SK-N-SH (cell line): ENCODE measurements around the gene TOX2. TPM values are rescaled to one million over a fixed set of nuclear protein-coding genes. Genes with fewer than 3 reads are reported as not detected.

Experiments
- CTCF ChIA-PET: fragments of 300-600, 350-600 bp; formaldehyde crosslinking; extraction: SDS; loops from one replicate; lab custom pipeline; 2021; lab: Yijun Ruan, JAX
- POLR2A ChIA-PET: fragments of 350-600 bp; sonication (Branson Sonifier 250); formaldehyde crosslinking; extraction: SDS; loops from one replicate; lab custom pipeline; 2020; ENCODE audit warnings: antibody characterized with exemption, inconsistent platforms; lab: Yijun Ruan, JAX
- DNase-seq: peaks from one replicate; pipeline ENCODE4 v3.0.0; 2012
- H2AFZ ChIP-seq: fragments of 200-600 bp; sonication (generic); 2 replicates; pipeline ENCODE4 v1.8.1; 2016; ENCODE audit warnings: antibody characterized with exemption, mild to moderate bottlenecking, low read depth
- H3F3A ChIP-seq: fragments of 200-600 bp; sonication (generic); replicated peaks from 2 replicates; pipeline ENCODE3; 2016; ENCODE audit warnings: antibody characterized with exemption, mild to moderate bottlenecking; ENCODE audit not compliant: insufficient read depth
- H3K27ac ChIP-seq, 2 experiments: fragments of 200-500 bp in 1 of 2; fragments of 200-600 bp in 1 of 2; sonication (Bioruptor generic) in 1 of 2; sonication (generic), shearing (Covaris generic) in 1 of 2; 2 replicates each; pipeline versions ENCODE4 v1.5.1 to v1.6.1; 2014 to 2016; ENCODE audit warnings: low read depth in 2 of 2, inconsistent platforms in 1 of 2, low read length in 1 of 2, mild to moderate bottlenecking in 1 of 2, mixed read lengths in 1 of 2
- H3K27me3 ChIP-seq: fragments of 200-600 bp; sonication (generic), shearing (Covaris generic); 2 replicates; pipeline ENCODE4 v1.6.1; 2016; ENCODE audit warnings: mixed run types; ENCODE audit not compliant: insufficient read depth
- H3K36me3 ChIP-seq, 2 experiments: fragments of 200-500 bp in 1 of 2; fragments of 200-600 bp in 1 of 2; sonication (Bioruptor generic) in 1 of 2; sonication (generic) in 1 of 2; replicated peaks in 1 of 2; 2 replicates each; pipeline versions ENCODE3 to v1.5.1; 2014 to 2016; ENCODE audit warnings: low read length in 1 of 2, mild to moderate bottlenecking in 1 of 2; ENCODE audit not compliant: insufficient read depth in 2 of 2, control insufficient read depth in 1 of 2
- H3K4me1 ChIP-seq, 2 experiments: fragments of 200-500 bp in 1 of 2; fragments of 200-600 bp in 1 of 2; sonication (Bioruptor generic) in 1 of 2; sonication (generic), shearing (Covaris generic) in 1 of 2; 2 replicates each; pipeline versions ENCODE4 v1.5.1 to v1.6.1; 2014 to 2016; ENCODE audit warnings: low read depth in 1 of 2, low read length in 1 of 2, mixed run types in 1 of 2; ENCODE audit not compliant: insufficient read depth in 2 of 2, control insufficient read depth in 1 of 2
- H3K4me2 ChIP-seq: fragments of 200-600 bp; sonication (generic), shearing (Covaris generic); 2 replicates; pipeline ENCODE4 v1.6.1; 2017; ENCODE audit warnings: mixed run types
- H3K4me3 ChIP-seq, 2 experiments: fragments of 200-500 bp in 1 of 2; fragments of 200-600 bp in 1 of 2; sonication (Bioruptor generic) in 1 of 2; sonication (generic), shearing (Covaris generic) in 1 of 2; 2 replicates each; pipeline versions ENCODE4 v1.5.1 to v1.8.1; 2014 to 2016; ENCODE audit warnings: low read depth in 2 of 2, inconsistent platforms in 1 of 2, low read length in 1 of 2, mild to moderate bottlenecking in 1 of 2, mixed read lengths in 1 of 2, moderate library complexity in 1 of 2
- H3K79me2 ChIP-seq: fragments of 200-600 bp; sonication (generic); 2 replicates; pipeline ENCODE4 v1.8.1; 2017; ENCODE audit warnings: mild to moderate bottlenecking; ENCODE audit not compliant: insufficient read depth
- H3K9ac ChIP-seq: fragments of 200-600 bp; sonication (generic); 2 replicates; pipeline ENCODE4 v1.6.1; 2017; ENCODE audit warnings: mixed run types
- H3K9me2 ChIP-seq: fragments of 200-600 bp; sonication (generic); 2 replicates; pipeline ENCODE4 v1.6.1; 2017; ENCODE audit warnings: mixed run types
- H3K9me3 ChIP-seq: fragments of 200-600 bp; sonication (generic); 2 replicates; pipeline ENCODE4 v1.6.1; 2017; ENCODE audit warnings: mixed run types, mild to moderate bottlenecking, moderate library complexity
- H4K20me1 ChIP-seq: fragments of 200-600 bp; sonication (generic); 2 replicates; pipeline ENCODE4 v1.6.1; 2017; ENCODE audit warnings: mild to moderate bottlenecking, mixed run types; ENCODE audit not compliant: insufficient read depth
- ELF1 ChIP-seq: IDR thresholded peaks from 2 replicates; pipeline ENCODE4 v1.4.0; 2012
- EP300 ChIP-seq, 2 experiments: IDR thresholded peaks; 2 replicates each; pipeline versions ENCODE4 v1.4.0 to v1.6.1; 2012; ENCODE audit warnings: borderline replicate concordance in 1 of 2, low read depth in 1 of 2, low read length in 1 of 2
- FOSL2 ChIP-seq: IDR thresholded peaks from 2 replicates; pipeline ENCODE4 v1.4.0; 2012; ENCODE audit warnings: low read depth, mild to moderate bottlenecking, moderate library complexity, borderline replicate concordance
- FOXM1 ChIP-seq: IDR thresholded peaks from 2 replicates; pipeline ENCODE4 v1.4.0; 2012; ENCODE audit warnings: low read depth, mild to moderate bottlenecking
- GATA2 ChIP-seq: sonication (generic); formaldehyde crosslinking; IDR thresholded peaks from 2 replicates; pipeline ENCODE4 v1.5.0; 2020; ENCODE audit warnings: mild to moderate bottlenecking, missing genetic modification reagents
- JUND ChIP-seq: IDR thresholded peaks from 2 replicates; pipeline ENCODE4 v1.4.0; 2012
- MEF2A ChIP-seq: IDR thresholded peaks from 2 replicates; pipeline ENCODE4 v1.4.0; 2012; ENCODE audit warnings: low read depth, borderline replicate concordance
- NRF1 ChIP-seq: IDR thresholded peaks from 2 replicates; pipeline ENCODE4 v1.6.1; 2012; ENCODE audit warnings: low read depth, mild to moderate bottlenecking, low read length
- PBX3 ChIP-seq: IDR thresholded peaks from 2 replicates; pipeline ENCODE4; 2012
- POLR2AphosphoS5 ChIP-seq: IDR thresholded peaks from 2 replicates; pipeline ENCODE4 v1.6.1; 2012; ENCODE audit warnings: low read depth, low read length
- RAD21 ChIP-seq: IDR thresholded peaks from 2 replicates; pipeline ENCODE4 v1.6.1; 2012; ENCODE audit warnings: mild to moderate bottlenecking, low read length
- RCOR1 ChIP-seq: fragments of 150-350 bp; IDR thresholded peaks from 2 replicates; pipeline ENCODE4 v1.6.1; 2017; ENCODE audit warnings: antibody characterized with exemption, low read length
- REST ChIP-seq: IDR thresholded peaks from 2 replicates; pipeline ENCODE4 v1.6.1; 2012; ENCODE audit warnings: mild to moderate bottlenecking, low read depth, low read length, moderate library complexity
- SIN3A ChIP-seq: IDR thresholded peaks from 2 replicates; pipeline ENCODE4 v1.6.1; 2012; ENCODE audit warnings: low read depth, mild to moderate bottlenecking, low read length, moderate library complexity, borderline replicate concordance
- TCF12 ChIP-seq: IDR thresholded peaks from 2 replicates; pipeline ENCODE4 v1.4.0; 2012
- TEAD4 ChIP-seq: IDR thresholded peaks from 2 replicates; pipeline ENCODE4 v1.4.0; 2012; ENCODE audit warnings: mild to moderate bottlenecking, borderline replicate concordance; ENCODE audit not compliant: insufficient read depth
- WGBS: methylation state at CpG from one replicate; pipeline ENCODE4 v1.1.6; 2017; ENCODE audit warnings: low lambda C conversion rate; 5-methylcytosine and 5-hydroxymethylcytosine counted together
- polyA plus RNA-seq, 3 experiments: library from polyadenylated mRNA; depleted of rRNA; stranded (reverse); fragments of >200 nt; gene quantifications; 2 replicates each; pipeline ENCODE4 v1.2.3, GENCODE V29; 2012

The TOX2 gene
- polyA plus RNA-seq, 1 of the 3 experiments (the other 2 are of a cell fraction), result 15.4 TPM

- Histone ChIP-seq H3F3A (no peaks in the 10 kb centered on the region), H3K4me3 (no peak overlapping the region), H3K9me3 (no peaks in the 10 kb centered on the region), H2AFZ (no peak overlapping the region), H3K9ac (no peak overlapping the region), H3K79me2 (no peaks in the 10 kb centered on the region), H3K4me1 (peaks cover 9 to 31% of the 10 kb centered on the region in 2 experiments; a peak in 2 of 4 replicates), H3K4me2 (no peak overlapping the region), H3K9me2 (no peaks in the 10 kb centered on the region), H3K36me3 (no peaks in the 10 kb centered on the region), H3K27ac (no peak overlapping the region), H4K20me1 (no peaks in the 10 kb centered on the region), H3K27me3 (no peaks in the 10 kb centered on the region)
- CTCF ChIA-PET, result interaction anchor here (1.0 to 2.4 kb wide), 5 partner anchors 11 to 322 kb away, joined by 3 to 10 read pairs (median 4); no protein-coding TSS in a partner anchor
- TF ChIP-seq RCOR1 (no peak), MEF2A (no peak), POLR2AphosphoS5 (no peak), NRF1 (no peak), TCF12 (no peak), SIN3A (no peak), RAD21 (no peak), TEAD4 (no peak), FOSL2 (no peak), FOXM1 (no peak), GATA2 (CRISPR knock-in tag) (no peak), EP300 (IDR thresholded peaks at IDR 0.05; ENCODE audit: borderline replicate concordance in 1 of 2, low read depth in 1 of 2, low read length in 1 of 2) (no peak), ELF1 (no peak), PBX3 (no peak), REST (no peak), JUND (no peak)
- POLR2A ChIA-PET, result no interaction called here
- 87% methylated on average over 6 of the region's 6 CpGs for WGBS
- no peak for DNase-seq
Measured at GRCh38 chr20:44072384-44072783, 157.7 kb downstream of the TOX2 start.
